HepG2 (cell line): ENCODE results near the gene UBE2Q2. TPM values are rescaled to one million over a fixed set of nuclear protein-coding genes. Genes with fewer than 3 reads are reported as not detected.

Experiments
- DMTF1 ChIP-seq: sonication (generic); formaldehyde crosslinking; IDR thresholded peaks from 2 replicates; pipeline ENCODE4 v1.4.0; 2020; ENCODE audit warnings: mild to moderate bottlenecking, missing genetic modification reagents
- LRRFIP1 ChIP-seq: sonication (generic); formaldehyde crosslinking; conservative IDR thresholded peaks from 2 replicates; pipeline ENCODE4 v1.4.0; 2020; ENCODE audit warnings: missing genetic modification reagents
- NFKBIZ ChIP-seq: IDR thresholded peaks from 2 replicates; pipeline ENCODE4 v1.6.1; 2018; ENCODE audit warnings: missing genetic modification reagents, missing compliant biosample characterization
- POLR2AphosphoS2 ChIP-seq: IDR thresholded peaks from 2 replicates; pipeline ENCODE4 v1.6.1; 2011; ENCODE audit warnings: low read depth, low read length, improper control_type of control experiment
- REL ChIP-seq: sonication (generic); formaldehyde crosslinking; conservative IDR thresholded peaks from 2 replicates; pipeline ENCODE4 v1.8.0; 2022; ENCODE audit warnings: mild to moderate bottlenecking, missing genetic modification reagents, moderate library complexity
- SUZ12 ChIP-seq: fragments of 150-350 bp; IDR thresholded peaks from 2 replicates; pipeline ENCODE4 v1.6.1; 2014; ENCODE audit warnings: low read depth, low read length
- ZNF12 ChIP-seq: sonication (generic); formaldehyde crosslinking; IDR thresholded peaks from 2 replicates; pipeline ENCODE4 v1.5.0; 2020; ENCODE audit warnings: missing genetic modification reagents
- ZNF121 ChIP-seq: sonication (generic); formaldehyde crosslinking; IDR thresholded peaks from 2 replicates; pipeline ENCODE4 v1.5.0; 2020; ENCODE audit warnings: mild to moderate bottlenecking, missing genetic modification reagents
- ZNF142 ChIP-seq: sonication (generic); formaldehyde crosslinking; IDR thresholded peaks from 2 replicates; pipeline ENCODE4 v1.4.0; 2020; ENCODE audit warnings: missing genetic modification reagents
- ZNF589 ChIP-seq: sonication (generic); formaldehyde crosslinking; conservative IDR thresholded peaks from 2 replicates; pipeline ENCODE4 v1.8.0; 2022; ENCODE audit warnings: mild to moderate bottlenecking, moderate library complexity, missing genetic modification reagents
- polyA plus RNA-seq, 8 experiments: library from polyadenylated mRNA; depleted of rRNA in 3 of 8; stranded (reverse) in 7 of 8; unstranded in 1 of 8; fragments of >200 nt; fragmentation: Illumina TruSeq in 4 of 8; extraction: Trizol in 4 of 8; gene quantifications; 2 replicates each; pipeline versions ENCODE4 v1.2.1 to v1.2.3, GENCODE V29; 2011 to 2016; ENCODE audit warnings: low read depth in 4 of 8, missing spikeins in 1 of 8, mixed read lengths in 1 of 8; ENCODE audit not compliant: insufficient read depth in 1 of 8
- total RNA-seq, 5 experiments: library from RNA; depleted of rRNA; stranded (reverse); fragments of >200 nt; fragmentation: Illumina TruSeq; extraction: Trizol; gene quantifications; 2 replicates each; pipeline ENCODE4 v1.2.3, GENCODE V29; 2016; ENCODE audit warnings: low read depth in 1 of 5
- TF ChIP-seq, protein P1 (sequence below): sonication (generic); formaldehyde crosslinking; IDR thresholded peaks from 2 replicates; pipeline ENCODE4 v1.8.1; 2023; ENCODE audit warnings: mild to moderate bottlenecking, moderate library complexity, missing genetic modification reagents
- TF ChIP-seq, protein P2 (sequence below): sonication (generic); formaldehyde crosslinking; IDR thresholded peaks from 2 replicates; pipeline ENCODE4 v1.4.0; 2020; ENCODE audit warnings: missing genetic modification reagents

The UBE2Q2 gene
- total and polyA plus RNA-seq, 2 of the 13 experiments (the other 11 are each of a cell fraction or from before 2014, with no cell fraction given) = 10.6 to 20.4 TPM

DNA sequence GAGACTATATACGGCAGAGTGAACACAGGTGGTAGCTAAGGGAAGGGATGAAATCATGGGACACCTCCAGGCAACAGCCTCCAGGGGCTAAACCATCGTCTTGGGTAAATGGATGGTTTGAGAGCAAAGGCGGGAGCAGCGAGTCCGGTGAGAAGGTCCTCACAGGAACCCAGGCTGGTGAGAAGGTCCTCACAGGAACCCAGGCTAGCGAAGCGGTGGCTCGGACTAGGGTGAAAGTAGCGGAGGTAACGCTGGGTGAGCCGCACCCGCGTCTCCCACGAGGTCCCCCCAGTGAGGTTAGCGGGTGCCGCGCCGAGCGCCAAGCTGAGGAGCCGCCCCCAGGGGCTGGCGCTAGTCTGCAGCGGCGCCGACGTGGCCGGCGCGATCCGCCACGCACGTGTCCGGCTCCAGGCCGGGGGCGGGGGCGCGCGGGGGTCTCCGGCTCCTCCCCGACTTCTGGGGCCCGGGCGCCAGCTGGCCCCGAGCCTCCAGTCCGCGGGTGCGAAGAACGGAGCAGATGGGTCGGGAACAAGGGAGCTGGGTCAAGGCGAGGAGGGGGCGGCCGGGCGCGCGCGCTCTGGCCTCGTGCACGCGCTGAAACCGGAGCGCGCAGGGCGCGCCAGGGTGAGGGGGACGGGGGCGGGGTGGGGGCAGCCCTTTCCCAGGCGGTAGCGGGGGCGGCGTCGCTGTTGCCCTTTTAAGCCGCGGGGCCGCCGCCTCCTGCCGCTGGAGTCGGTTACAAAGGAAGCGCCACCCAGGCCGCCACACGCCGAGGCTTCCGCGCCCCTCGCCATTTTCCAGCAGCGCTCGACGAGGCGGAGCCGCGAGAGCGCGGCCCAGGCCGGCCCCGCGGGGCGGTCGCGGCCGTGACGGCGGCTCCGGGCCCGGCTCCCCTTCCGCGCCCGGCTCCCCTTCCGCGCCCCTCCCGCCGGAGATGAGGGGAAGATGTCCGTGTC, at the start of gene UBE2Q2 (continued):
- no peak for TF ChIP-seq DMTF1 (CRISPR knock-in tag)
- TF ChIP-seq, protein P1, sequence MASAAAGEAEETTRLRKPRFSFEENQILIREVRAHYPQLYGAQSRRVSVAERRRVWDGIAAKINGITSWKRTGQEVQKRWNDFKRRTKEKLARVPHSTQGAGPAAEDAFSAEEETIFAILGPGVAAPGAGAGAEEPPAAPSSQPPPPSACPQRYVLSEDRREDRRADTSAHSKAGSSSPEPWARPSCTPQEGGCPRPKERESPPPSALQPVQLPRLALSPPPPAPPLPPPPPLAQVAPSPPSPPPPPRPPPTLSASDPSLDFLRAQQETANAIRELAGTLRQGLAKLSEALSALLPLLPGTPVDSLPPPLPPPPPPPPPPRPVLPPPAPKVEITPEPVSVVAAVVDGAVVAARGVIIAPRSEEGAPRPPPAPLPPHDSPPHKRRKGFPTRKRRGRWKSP (CRISPR knock-in tag) = peak; percentile 76; the same call in 1 of the 2 replicates
- no peak for TF ChIP-seq POLR2AphosphoS2
- TF ChIP-seq ZNF142 (CRISPR knock-in tag) = no peak
- TF ChIP-seq ZNF12 (CRISPR knock-in tag) = no peak
- TF ChIP-seq REL (CRISPR knock-in tag) = no peak
- no peak for TF ChIP-seq SUZ12
- no peak for TF ChIP-seq LRRFIP1 (CRISPR knock-in tag)
- TF ChIP-seq ZNF589 (CRISPR knock-in tag) = no peak
- TF ChIP-seq NFKBIZ (CRISPR knock-in tag) = no peak
- peak; percentile 43; the same call in 1 of the 2 replicates for TF ChIP-seq ZNF121 (CRISPR knock-in tag)
- TF ChIP-seq, protein P2, sequence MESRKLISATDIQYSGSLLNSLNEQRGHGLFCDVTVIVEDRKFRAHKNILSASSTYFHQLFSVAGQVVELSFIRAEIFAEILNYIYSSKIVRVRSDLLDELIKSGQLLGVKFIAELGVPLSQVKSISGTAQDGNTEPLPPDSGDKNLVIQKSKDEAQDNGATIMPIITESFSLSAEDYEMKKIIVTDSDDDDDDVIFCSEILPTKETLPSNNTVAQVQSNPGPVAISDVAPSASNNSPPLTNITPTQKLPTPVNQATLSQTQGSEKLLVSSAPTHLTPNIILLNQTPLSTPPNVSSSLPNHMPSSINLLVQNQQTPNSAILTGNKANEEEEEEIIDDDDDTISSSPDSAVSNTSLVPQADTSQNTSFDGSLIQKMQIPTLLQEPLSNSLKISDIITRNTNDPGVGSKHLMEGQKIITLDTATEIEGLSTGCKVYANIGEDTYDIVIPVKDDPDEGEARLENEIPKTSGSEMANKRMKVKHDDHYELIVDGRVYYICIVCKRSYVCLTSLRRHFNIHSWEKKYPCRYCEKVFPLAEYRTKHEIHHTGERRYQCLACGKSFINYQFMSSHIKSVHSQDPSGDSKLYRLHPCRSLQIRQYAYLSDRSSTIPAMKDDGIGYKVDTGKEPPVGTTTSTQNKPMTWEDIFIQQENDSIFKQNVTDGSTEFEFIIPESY (CRISPR knock-in tag) = no peak
